Astrocyte (in vitro differentiated cells and primary cell): Measurements from ENCODE around the gene ZC3H13. TPM values are rescaled to one million over a fixed set of nuclear protein-coding genes. Genes with fewer than 3 reads are reported as not detected.

Experiments
- DNase-seq: peaks from one replicate; pipeline ENCODE4 v3.0.0-alpha.2; 2010; ENCODE audit warnings: low read depth
- FAIRE-seq: peaks from 2 replicates; lab custom pipeline; 2011; peaks lifted over from hg19 to GRCh38; lab: Jason Lieb, UNC
- H2AFZ ChIP-seq: 2 replicates; pipeline ENCODE4 v1.6.0; 2012; ENCODE audit warnings: low read depth, low read length, inconsistent platforms
- H3K27ac ChIP-seq: 2 replicates; pipeline ENCODE4 v1.5.1; 2011; ENCODE audit warnings: low read depth, low read length, inconsistent platforms
- H3K27me3 ChIP-seq: 2 replicates; pipeline ENCODE4 v1.6.0; 2011; ENCODE audit warnings: low read length, inconsistent platforms; ENCODE audit not compliant: insufficient read depth
- H3K36me3 ChIP-seq: 2 replicates; pipeline ENCODE4 v1.5.1; 2011; ENCODE audit warnings: low read length, inconsistent platforms; ENCODE audit not compliant: insufficient read depth
- H3K4me1 ChIP-seq: 2 replicates; pipeline ENCODE4 v1.5.1; 2011; ENCODE audit warnings: low read length, inconsistent platforms; ENCODE audit not compliant: insufficient read depth
- H3K4me2 ChIP-seq: 2 replicates; pipeline ENCODE4 v1.6.0; 2012; ENCODE audit warnings: low read length, inconsistent platforms
- H3K4me3 ChIP-seq: 2 replicates; pipeline ENCODE4 v1.5.1; 2011; ENCODE audit warnings: low read depth, mild to moderate bottlenecking, low read length, inconsistent platforms; ENCODE audit not compliant: insufficient read depth
- H3K79me2 ChIP-seq: 2 replicates; pipeline ENCODE4 v1.6.0; 2012; ENCODE audit warnings: mild to moderate bottlenecking, low read length, inconsistent platforms; ENCODE audit not compliant: insufficient read depth
- H3K9ac ChIP-seq: 2 replicates; pipeline ENCODE4 v1.6.0; 2012; ENCODE audit warnings: mild to moderate bottlenecking, low read length, inconsistent platforms
- H3K9me3 ChIP-seq: 2 replicates; pipeline ENCODE4 v1.5.1; 2012; ENCODE audit warnings: low read depth, mild to moderate bottlenecking, low read length, inconsistent platforms; ENCODE audit not compliant: insufficient read depth
- H4K20me1 ChIP-seq: 2 replicates; pipeline ENCODE4 v1.6.0; 2012; ENCODE audit warnings: low read length, inconsistent platforms; ENCODE audit not compliant: insufficient read depth
- H3K27ac Mint-ChIP-seq: one replicate; pipeline ENCODE4 v1.8.0; 2021; ENCODE audit warnings: mild to moderate bottlenecking, mixed read lengths; ENCODE audit not compliant: unreplicated experiment
- H3K27me3 Mint-ChIP-seq: one replicate; pipeline ENCODE4 v1.8.0; 2021; ENCODE audit warnings: low read depth, mixed read lengths; ENCODE audit not compliant: unreplicated experiment
- H3K36me3 Mint-ChIP-seq: one replicate; pipeline ENCODE4 v1.8.0; 2021; ENCODE audit warnings: low read depth, mixed read lengths; ENCODE audit not compliant: unreplicated experiment
- H3K4me1 Mint-ChIP-seq: one replicate; pipeline ENCODE4 v1.8.0; 2021; ENCODE audit warnings: low read depth, mixed read lengths; ENCODE audit not compliant: unreplicated experiment
- H3K4me3 Mint-ChIP-seq: one replicate; pipeline ENCODE4 v1.8.0; 2021; ENCODE audit warnings: mild to moderate bottlenecking, moderate library complexity, mixed read lengths; ENCODE audit not compliant: unreplicated experiment
- H3K9me3 Mint-ChIP-seq: one replicate; pipeline ENCODE4 v1.8.0; 2021; ENCODE audit warnings: mild to moderate bottlenecking, mixed read lengths; ENCODE audit not compliant: unreplicated experiment
- CTCF ChIP-seq: IDR thresholded peaks from 2 replicates; pipeline ENCODE4 v1.5.1; 2011; ENCODE audit warnings: low read depth, mild to moderate bottlenecking, inconsistent platforms, low read length, moderate library complexity; ENCODE audit not compliant: insufficient read depth
- EZH2 ChIP-seq: IDR thresholded peaks from 2 replicates; pipeline ENCODE4 v1.6.1; 2012; ENCODE audit warnings: mild to moderate bottlenecking, low read length, inconsistent platforms; ENCODE audit not compliant: insufficient read depth
- total RNA-seq: library from RNA; stranded (reverse); gene quantifications from 2 replicates; pipeline ENCODE4 v1.2.1, GENCODE V29; 2021

The ZC3H13 gene
- total RNA-seq, 1 donor from 2014 or later: 39.6 TPM

- Histone ChIP-seq H3K36me3 (peaks cover under 1% of the 10 kb centered on the region), H3K4me3 (no peak overlapping the region), H2AFZ (no peak overlapping the region), H3K4me1 (no peaks in the 10 kb centered on the region), H3K27me3 (no peaks in the 10 kb centered on the region), H4K20me1 (peaks cover 8% of the 10 kb centered on the region), H3K4me2 (no peak overlapping the region), H3K9ac (no peak overlapping the region), H3K27ac (no peak overlapping the region), H3K79me2 (peaks cover 65% of the 10 kb centered on the region), H3K9me3 (no peaks in the 10 kb centered on the region)
- DNase-seq (no peak), FAIRE-seq (no peak)
- no peaks in the 10 kb centered on the region for H3K36me3 Mint-ChIP-seq
- H3K27me3 Mint-ChIP-seq: no peaks in the 10 kb centered on the region
- no peak overlapping the region for H3K27ac Mint-ChIP-seq
- TF ChIP-seq EZH2 (no peak), CTCF (no peak)
- peaks cover 1% of the 10 kb centered on the region for H3K4me1 Mint-ChIP-seq
- H3K9me3 Mint-ChIP-seq: no peaks in the 10 kb centered on the region
- H3K4me3 Mint-ChIP-seq: no peak overlapping the region
Observed at GRCh38 chr13:46043647-46044046, 8.9 kb downstream of the ZC3H13 start.

- Histone ChIP-seq H3K79me2 (peaks cover 58% of the 10 kb centered on the region), H3K27me3 (no peaks in the 10 kb centered on the region), H4K20me1 (peaks cover 3% of the 10 kb centered on the region), H3K4me3 (no peak overlapping the region), H3K9me3 (no peaks in the 10 kb centered on the region), H2AFZ (no peak overlapping the region), H3K4me2 (no peak overlapping the region), H3K9ac (no peak overlapping the region), H3K36me3 (peaks cover 8% of the 10 kb centered on the region), H3K27ac (peak overlapping the region; percentile 1), H3K4me1 (no peaks in the 10 kb centered on the region)
- no peak for FAIRE-seq
- DNase-seq: peak; percentile 53
- TF ChIP-seq EZH2: no peak
- TF ChIP-seq CTCF: no peak
- Mint-ChIP-seq H3K27ac (no peak overlapping the region), H3K4me1 (no peaks in the 10 kb centered on the region), H3K36me3 (no peaks in the 10 kb centered on the region), H3K27me3 (no peaks in the 10 kb centered on the region), H3K9me3 (no peaks in the 10 kb centered on the region), H3K4me3 (no peak overlapping the region)
Observed at GRCh38 chr13:46041419-46041839, 11.1 kb downstream of the ZC3H13 start.

DNA sequence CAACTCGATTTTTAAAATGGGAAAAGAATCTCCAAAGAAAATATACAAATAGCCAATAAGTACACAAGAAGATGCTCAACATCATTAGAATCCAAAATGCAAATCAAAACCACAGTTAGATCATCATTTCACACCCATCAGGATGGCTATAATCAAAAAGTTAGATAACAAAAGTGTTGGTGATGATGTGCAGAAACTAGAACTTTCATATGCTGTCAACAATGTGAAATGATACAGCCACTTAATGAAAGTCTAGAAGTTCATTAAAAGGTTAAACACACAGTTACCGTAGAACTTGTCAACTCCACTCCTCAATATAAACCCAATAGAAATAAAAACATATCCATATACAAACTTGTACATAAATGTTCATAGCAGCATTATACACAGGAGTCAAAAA, 11.8 kb downstream of the ZC3H13 start:
- Histone ChIP-seq H2AFZ (no peak overlapping the region), H3K27me3 (no peaks in the 10 kb centered on the region), H3K79me2 (peaks cover 58% of the 10 kb centered on the region), H3K36me3 (peaks cover 8% of the 10 kb centered on the region), H3K4me2 (no peak overlapping the region), H4K20me1 (peaks cover 9% of the 10 kb centered on the region), H3K4me3 (no peak overlapping the region), H3K9me3 (no peaks in the 10 kb centered on the region), H3K27ac (no peak overlapping the region), H3K4me1 (no peaks in the 10 kb centered on the region), H3K9ac (no peak overlapping the region)
- Mint-ChIP-seq H3K27ac (no peak overlapping the region), H3K4me1 (no peaks in the 10 kb centered on the region), H3K27me3 (no peaks in the 10 kb centered on the region), H3K4me3 (no peak overlapping the region), H3K9me3 (no peaks in the 10 kb centered on the region), H3K36me3 (no peaks in the 10 kb centered on the region)
- DNase-seq (no peak), FAIRE-seq (no peak)
- no peak for TF ChIP-seq CTCF
